Lower lobe of right lung (tissue), 2 donors: Measurements from ENCODE around the gene GTF2F2. TPM values are rescaled to one million over a fixed set of nuclear protein-coding genes. Genes with fewer than 3 reads are reported as not detected.

ENCODE experiments used
- ATAC-seq, 2 donors: fragments of 200-7000 bp; cut with Tn5 transposase; one replicate each; pipeline ENCODE4 v1.9.1; 2020 to 2022; ENCODE audit warnings: mild to moderate bottlenecking in 2 of 2, moderate library complexity in 2 of 2
- DNase-seq: peaks from one replicate; pipeline ENCODE4 v3.0.0-alpha.2; 2020
- H3K27ac ChIP-seq: fragments of 200-600 bp; one replicate; pipeline ENCODE4 v1.8.0; 2022
- H3K27me3 ChIP-seq: fragments of 200-600 bp; one replicate; pipeline ENCODE4 v1.8.0; 2022; ENCODE audit warnings: low read depth
- H3K36me3 ChIP-seq: fragments of 200-600 bp; one replicate; pipeline ENCODE4 v1.8.0; 2022; ENCODE audit warnings: mild to moderate bottlenecking
- H3K4me1 ChIP-seq: fragments of 200-600 bp; one replicate; pipeline ENCODE4 v1.8.0; 2022
- H3K4me3 ChIP-seq: fragments of 200-600 bp; one replicate; pipeline ENCODE4 v1.8.0; 2022; ENCODE audit warnings: mild to moderate bottlenecking
- H3K9me3 ChIP-seq: fragments of 200-600 bp; one replicate; pipeline ENCODE4 v1.8.0; 2022
- intact Hi-C: fragments of 100-400 bp; cut with DNase I; formaldehyde crosslinking; loops from one replicate; pipeline ENCODE4 v1.11.0; 2022
- total RNA-seq: library from RNA; stranded (reverse); fragmentation: NEBNext Ultra II Directional; extraction: Animal tissue kit (Norgen Biotek cat#: 25700); gene quantifications from one replicate; pipeline ENCODE4 v1.2.1, GENCODE V29; 2021
- TF ChIP-seq, protein P1 (sequence below): fragments of 200-600 bp; IDR thresholded peaks from one replicate; pipeline ENCODE4 v1.8.0; 2022; ENCODE audit warnings: antibody characterized with exemption, mild to moderate bottlenecking
- donor health status: DM: no; HTN: yes; CAD: no; lungs with severe emphysema.

The GTF2F2 gene
- total RNA-seq, 1 donor from 2014 or later, result 15.2 TPM

GRCh38 chr13:45258334-45258675, 138.0 kb downstream of the GTF2F2 start:
- H3K36me3 ChIP-seq, result no peaks in the 10 kb centered on the region
- TF ChIP-seq, protein P1, sequence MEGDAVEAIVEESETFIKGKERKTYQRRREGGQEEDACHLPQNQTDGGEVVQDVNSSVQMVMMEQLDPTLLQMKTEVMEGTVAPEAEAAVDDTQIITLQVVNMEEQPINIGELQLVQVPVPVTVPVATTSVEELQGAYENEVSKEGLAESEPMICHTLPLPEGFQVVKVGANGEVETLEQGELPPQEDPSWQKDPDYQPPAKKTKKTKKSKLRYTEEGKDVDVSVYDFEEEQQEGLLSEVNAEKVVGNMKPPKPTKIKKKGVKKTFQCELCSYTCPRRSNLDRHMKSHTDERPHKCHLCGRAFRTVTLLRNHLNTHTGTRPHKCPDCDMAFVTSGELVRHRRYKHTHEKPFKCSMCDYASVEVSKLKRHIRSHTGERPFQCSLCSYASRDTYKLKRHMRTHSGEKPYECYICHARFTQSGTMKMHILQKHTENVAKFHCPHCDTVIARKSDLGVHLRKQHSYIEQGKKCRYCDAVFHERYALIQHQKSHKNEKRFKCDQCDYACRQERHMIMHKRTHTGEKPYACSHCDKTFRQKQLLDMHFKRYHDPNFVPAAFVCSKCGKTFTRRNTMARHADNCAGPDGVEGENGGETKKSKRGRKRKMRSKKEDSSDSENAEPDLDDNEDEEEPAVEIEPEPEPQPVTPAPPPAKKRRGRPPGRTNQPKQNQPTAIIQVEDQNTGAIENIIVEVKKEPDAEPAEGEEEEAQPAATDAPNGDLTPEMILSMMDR, result no peak
- H3K27me3 ChIP-seq, result no peaks in the 10 kb centered on the region
- no peak overlapping the region for H3K4me3 ChIP-seq
- intact Hi-C loops, result no loop called here
- ATAC-seq (peak; percentile 79 to 94), DNase-seq (peak; percentile 55)
- H3K9me3 ChIP-seq, result no peaks in the 10 kb centered on the region
- H3K27ac ChIP-seq, result no peak overlapping the region
- H3K4me1 ChIP-seq, result peaks cover 10% of the 10 kb centered on the region

DNA sequence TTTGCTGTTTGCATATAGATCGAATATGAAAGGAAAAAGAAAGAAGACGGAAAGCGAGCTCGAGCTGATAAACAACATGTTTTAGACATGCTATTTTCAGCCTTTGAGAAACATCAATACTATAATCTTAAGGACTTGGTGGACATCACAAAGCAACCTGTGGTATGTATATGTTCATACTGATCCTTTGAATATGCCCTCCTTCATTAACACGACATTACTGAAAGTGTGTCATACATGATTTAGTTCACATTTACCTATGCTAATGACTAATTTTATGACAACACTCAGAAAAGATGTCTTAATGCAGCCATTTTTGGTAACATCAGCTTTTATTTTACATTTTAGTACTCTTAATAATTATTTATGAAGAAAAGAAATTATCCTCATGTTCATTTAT, 146.9 kb downstream of the GTF2F2 start:
- peaks cover 16% of the 10 kb centered on the region for H3K36me3 ChIP-seq
- ATAC-seq, result no peak
- H3K27ac ChIP-seq, result no peak overlapping the region
- no peaks in the 10 kb centered on the region for H3K4me1 ChIP-seq
- no peak overlapping the region for H3K4me3 ChIP-seq
- no peaks in the 10 kb centered on the region for H3K9me3 ChIP-seq
- H3K27me3 ChIP-seq, result no peaks in the 10 kb centered on the region
- DNase-seq, result no peak
- TF ChIP-seq, protein P1, result no peak
- intact Hi-C loops, result no loop called here

DNA sequence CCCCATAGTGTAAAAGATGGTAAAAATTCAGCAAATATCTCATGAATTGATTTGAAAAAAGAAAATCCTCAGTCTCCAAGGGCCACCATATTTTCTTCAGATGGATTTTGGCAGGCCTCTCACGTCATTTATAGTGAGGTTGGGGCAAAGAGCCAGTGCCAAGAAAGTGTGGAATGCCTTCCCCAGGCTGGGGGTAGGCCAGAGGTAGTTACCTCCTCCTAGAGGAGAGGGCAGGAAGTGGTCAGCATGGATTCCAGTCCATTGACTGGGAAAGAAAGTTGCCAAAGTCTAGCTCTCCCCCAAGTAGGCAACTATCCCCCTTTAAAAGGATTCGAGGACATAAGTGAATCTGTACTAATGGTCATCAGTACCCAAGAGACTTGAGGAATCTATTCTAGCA, 148.9 kb downstream of the GTF2F2 start:
- no peak overlapping the region for H3K4me3 ChIP-seq
- H3K36me3 ChIP-seq, result peaks cover 16% of the 10 kb centered on the region

DNA sequence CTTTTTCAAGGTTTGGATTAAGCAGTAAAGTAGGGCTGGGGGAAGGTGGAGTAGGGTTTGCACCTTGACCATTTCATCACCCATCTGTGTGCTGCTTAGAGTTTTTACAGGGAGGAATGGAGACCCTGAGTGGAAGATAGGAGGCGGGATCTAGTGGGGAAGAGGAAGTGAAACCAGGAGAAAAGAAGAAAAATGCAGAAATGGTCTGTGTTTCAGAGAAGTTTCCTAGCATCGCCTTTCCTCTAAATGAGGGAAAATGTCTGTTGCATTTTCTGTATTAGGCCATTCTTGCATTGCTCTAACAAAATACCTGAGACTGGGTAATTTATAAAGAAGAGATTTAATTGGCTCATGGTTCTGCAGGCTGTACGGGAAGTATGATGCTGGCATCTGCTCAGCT, 156.6 kb downstream of the GTF2F2 start:
- H3K9me3 ChIP-seq, result no peaks in the 10 kb centered on the region
- TF ChIP-seq, protein P1, result no peak
- DNase-seq (no peak), ATAC-seq (no peak)
- H3K27me3 ChIP-seq, result no peaks in the 10 kb centered on the region
- no peak overlapping the region for H3K4me3 ChIP-seq
- intact Hi-C loops, result no loop called here
- H3K27ac ChIP-seq, result no peak overlapping the region
- H3K4me1 ChIP-seq, result no peaks in the 10 kb centered on the region
- no peaks in the 10 kb centered on the region for H3K36me3 ChIP-seq

More for the DNA sequence above, 148.9 kb downstream of the GTF2F2 start:
- ATAC-seq (no peak), DNase-seq (no peak)
- intact Hi-C loops, result no loop called here
- Histone ChIP-seq H3K27ac (no peak overlapping the region), H3K9me3 (no peaks in the 10 kb centered on the region), H3K27me3 (no peaks in the 10 kb centered on the region), H3K4me1 (no peaks in the 10 kb centered on the region)
- TF ChIP-seq, protein P1, result no peak

DNA sequence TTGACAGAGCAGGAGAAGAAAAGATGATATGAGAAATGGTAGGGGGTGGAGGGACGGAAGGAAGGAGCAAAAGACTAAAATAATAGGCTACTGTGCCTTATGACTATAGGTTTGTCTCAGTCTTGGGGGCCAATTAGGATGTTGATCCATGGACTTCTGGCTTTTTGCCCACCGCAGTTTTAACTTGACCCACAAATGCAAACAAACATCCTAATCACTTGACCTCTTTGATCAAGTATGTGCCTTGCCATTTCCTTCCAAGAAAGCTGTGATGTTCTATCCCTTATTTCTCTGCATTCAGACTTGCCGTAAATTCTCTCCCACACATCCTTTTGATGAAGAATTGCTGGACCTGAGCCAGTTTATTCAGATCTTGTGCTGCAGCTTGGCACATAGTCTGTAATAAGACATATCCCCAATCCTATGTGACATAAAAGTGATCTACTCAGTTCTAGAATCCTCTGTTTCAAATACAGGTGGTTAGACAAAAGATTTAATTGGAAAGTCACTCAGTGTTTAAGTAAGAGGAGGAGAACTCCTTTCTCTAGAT, 157.9 kb downstream of the GTF2F2 start:
- Histone ChIP-seq H3K9me3 (no peaks in the 10 kb centered on the region), H3K36me3 (no peaks in the 10 kb centered on the region), H3K4me1 (no peaks in the 10 kb centered on the region), H3K27ac (no peak overlapping the region), H3K27me3 (no peaks in the 10 kb centered on the region), H3K4me3 (no peak overlapping the region)
- no peak for DNase-seq
- intact Hi-C loops, result no loop called here
- ATAC-seq, result no peak
- TF ChIP-seq, protein P1, result no peak

- intact Hi-C loops, result loop anchor here (10.0 kb wide), 1 partner anchor 235 kb away; no protein-coding TSS in a partner anchor
- Histone ChIP-seq H3K36me3 (peaks cover 12% of the 10 kb centered on the region), H3K4me3 (no peak overlapping the region), H3K9me3 (no peaks in the 10 kb centered on the region), H3K27ac (no peak overlapping the region), H3K4me1 (no peaks in the 10 kb centered on the region), H3K27me3 (no peaks in the 10 kb centered on the region)
- ATAC-seq (no peak), DNase-seq (no peak)
- TF ChIP-seq, protein P1, result no peak
Measured at GRCh38 chr13:45280011-45280410, 159.7 kb downstream of the GTF2F2 start.
